AG09309 (cell line): ENCODE data around the gene HIF1A.
"Not testable (repeated sequence)": the region's sequence is repeated elsewhere in the genome, so short reads cannot be mapped to it uniquely, and the experiment has no call there.

Experiments
- DNase-seq: peaks from one replicate; pipeline ENCODE4 v3.0.0-alpha.2; 2010; ENCODE audit warnings: low read depth
- H3K4me3 ChIP-seq: 2 replicates; pipeline ENCODE4 v1.5.1; 2011; ENCODE audit warnings: mild to moderate bottlenecking, low read depth, low read length, moderate library complexity; ENCODE audit not compliant: control insufficient read depth
- TF ChIP-seq, protein P1 (sequence below): IDR thresholded peaks from 2 replicates; pipeline ENCODE4 v1.5.1; 2011; ENCODE audit warnings: mild to moderate bottlenecking, low read depth, low read length, inconsistent platforms; ENCODE audit not compliant: insufficient read depth, control insufficient read depth; ENCODE audit errors: missing control alignments

HIF1A gene

DNA sequence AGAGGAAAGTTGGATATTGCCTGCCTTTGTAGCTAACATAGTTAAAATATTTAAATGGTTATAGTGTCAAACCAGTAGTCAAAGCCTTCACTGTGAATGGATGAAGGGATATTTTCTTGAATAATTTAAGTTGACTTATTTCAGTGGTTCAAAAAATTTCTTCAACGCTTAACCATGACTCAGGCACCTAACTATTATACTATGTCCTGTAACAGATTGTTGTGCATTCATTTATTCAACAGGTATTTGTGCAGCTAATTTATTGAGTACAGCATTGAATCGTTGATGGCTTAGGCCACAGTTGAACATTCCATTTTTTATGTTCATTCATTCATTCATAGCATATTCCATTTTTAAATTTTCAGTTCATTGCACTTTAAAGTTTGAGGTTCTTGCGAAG is 9.2 kb downstream of the HIF1A start:
- TF ChIP-seq, protein P1, sequence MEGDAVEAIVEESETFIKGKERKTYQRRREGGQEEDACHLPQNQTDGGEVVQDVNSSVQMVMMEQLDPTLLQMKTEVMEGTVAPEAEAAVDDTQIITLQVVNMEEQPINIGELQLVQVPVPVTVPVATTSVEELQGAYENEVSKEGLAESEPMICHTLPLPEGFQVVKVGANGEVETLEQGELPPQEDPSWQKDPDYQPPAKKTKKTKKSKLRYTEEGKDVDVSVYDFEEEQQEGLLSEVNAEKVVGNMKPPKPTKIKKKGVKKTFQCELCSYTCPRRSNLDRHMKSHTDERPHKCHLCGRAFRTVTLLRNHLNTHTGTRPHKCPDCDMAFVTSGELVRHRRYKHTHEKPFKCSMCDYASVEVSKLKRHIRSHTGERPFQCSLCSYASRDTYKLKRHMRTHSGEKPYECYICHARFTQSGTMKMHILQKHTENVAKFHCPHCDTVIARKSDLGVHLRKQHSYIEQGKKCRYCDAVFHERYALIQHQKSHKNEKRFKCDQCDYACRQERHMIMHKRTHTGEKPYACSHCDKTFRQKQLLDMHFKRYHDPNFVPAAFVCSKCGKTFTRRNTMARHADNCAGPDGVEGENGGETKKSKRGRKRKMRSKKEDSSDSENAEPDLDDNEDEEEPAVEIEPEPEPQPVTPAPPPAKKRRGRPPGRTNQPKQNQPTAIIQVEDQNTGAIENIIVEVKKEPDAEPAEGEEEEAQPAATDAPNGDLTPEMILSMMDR: no peak
- DNase-seq: no peak
- H3K4me3 ChIP-seq: no peak overlapping the region

DNA sequence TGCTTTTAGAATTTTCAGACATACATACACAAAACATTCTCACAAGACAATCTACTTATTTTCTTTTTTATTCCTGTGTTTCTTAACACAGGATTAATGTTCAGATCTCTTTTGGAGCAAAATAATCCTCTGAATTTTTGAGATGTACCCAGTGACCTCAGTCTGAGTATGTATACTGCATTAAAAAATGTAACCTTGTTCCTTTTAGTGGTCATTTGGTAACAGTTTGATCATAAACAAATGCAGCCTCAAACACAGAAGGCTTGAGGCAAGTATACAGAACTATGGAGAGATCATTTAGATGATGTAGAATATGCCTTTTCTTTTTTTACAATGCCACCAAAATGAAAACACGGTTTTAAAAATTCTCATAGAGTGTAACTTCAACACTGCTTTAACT is 9.7 kb downstream of the HIF1A start:
- TF ChIP-seq, protein P1: no peak
- no peak overlapping the region for H3K4me3 ChIP-seq
- DNase-seq: no peak

DNA sequence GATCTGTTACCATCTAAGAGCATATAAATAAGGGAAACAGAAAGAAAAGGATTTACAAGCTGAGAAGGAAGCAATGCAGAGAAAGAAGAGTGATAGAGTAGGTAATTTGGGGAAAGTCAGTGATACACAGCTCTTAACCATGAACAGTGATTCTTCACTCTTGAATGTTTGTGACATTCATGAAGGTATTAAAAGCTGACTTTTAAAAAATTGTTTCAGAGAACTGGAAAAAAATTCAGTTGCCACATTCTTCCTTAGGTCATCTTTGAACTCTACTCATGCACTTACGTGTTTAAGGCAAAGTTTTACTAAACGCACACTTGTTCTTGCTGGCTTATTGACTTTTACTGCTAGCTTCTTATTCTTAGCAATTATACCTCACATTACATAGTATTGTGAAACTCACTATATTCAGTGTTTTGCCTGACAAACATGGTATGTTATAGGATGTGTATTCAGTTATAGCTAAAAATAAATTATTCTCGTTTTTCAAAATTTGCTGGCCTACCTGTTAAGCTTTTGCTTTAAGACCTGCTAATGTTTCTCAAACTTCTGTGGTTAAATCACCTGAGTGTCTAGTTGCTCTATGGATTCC is 10.9 kb downstream of the HIF1A start:
- no peak for DNase-seq
- no peak overlapping the region for H3K4me3 ChIP-seq
- TF ChIP-seq, protein P1: no peak

DNA sequence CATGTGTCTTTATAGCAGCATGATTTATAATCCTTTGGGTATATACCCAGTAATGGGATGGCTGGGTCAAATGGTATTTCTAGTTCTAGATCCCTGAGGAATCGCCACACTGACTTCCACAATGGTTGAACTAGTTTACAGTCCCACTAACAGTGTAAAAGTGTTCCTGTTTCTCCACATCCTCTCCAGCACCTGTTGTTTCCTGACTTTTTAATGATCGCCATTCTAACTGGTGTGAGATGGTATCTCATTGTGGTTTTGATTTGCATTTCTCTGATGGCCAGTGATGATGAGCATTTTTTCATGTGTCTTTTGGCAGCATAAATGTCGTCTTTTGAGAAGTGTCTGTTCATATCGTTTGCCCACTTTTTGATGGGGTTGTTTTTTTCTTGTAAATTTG is 12.5 kb downstream of the HIF1A start:
- H3K4me3 ChIP-seq, DNase-seq: not testable (repeated sequence)

DNA sequence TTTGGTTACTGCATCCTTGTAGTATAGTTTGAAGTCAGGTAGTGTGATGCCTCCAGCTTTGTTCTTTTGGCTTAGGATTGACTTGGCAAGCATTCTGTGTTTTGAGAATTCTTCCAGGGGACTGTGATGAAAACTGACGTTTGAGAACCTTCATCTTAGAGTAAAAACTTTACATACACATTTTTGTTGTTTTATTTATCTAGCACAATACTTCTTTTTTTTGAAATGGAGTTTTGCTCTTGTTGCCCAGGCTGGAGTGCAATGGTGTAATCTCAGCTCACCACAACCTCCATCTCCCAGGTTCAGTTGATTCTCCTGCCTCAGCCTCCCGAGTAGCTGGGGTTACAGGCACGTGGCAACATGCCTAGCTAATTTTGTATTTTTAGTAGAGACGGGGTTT is 13.4 kb downstream of the HIF1A start:
- DNase-seq, H3K4me3 ChIP-seq: not testable (repeated sequence)

DNA sequence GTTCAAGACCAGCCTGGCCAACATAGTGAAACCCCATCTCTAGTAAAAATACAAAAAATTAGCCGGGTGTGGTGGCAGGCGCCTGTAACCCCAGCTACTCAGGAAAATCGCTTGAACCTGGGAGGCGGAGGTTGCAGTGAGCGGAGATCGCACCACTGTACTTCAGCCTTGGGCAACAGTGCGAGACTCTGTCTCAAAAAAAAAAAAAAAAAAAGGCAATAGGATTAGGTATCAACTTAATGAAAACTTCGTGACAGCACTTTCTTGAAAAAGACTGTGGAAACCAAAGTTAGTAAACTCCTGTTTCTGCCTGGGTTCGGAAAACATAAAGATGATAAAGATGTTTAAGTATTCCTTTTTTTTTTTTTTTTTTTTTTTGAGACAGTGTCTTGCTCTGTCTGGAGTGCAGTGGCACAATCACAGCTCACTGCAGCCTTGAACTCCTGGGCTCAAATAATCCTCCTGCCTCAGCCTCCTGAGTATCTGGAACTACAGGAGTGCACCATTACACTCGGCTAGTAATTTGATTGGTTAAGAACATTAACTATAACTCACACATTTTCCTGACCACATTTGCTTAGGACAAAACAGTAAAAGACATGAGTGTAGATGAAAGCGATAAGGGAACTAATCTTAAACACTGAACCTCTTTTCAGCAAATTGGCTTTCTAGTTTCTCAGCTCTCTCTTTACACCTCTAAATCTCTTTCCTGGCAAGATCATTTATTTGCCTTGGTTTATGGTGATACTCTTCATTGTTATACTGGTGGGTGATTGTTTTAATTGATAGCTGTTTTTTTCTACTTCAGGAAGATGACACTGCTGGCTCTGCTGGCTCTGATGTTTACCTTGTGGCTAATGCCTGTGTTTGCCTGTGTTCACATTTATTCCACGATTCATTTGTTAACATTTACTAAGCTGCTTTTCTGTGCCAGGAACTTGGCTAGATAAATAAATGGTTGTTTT is 15.8 kb downstream of the HIF1A start:
- TF ChIP-seq, protein P1: no peak
- no peak for DNase-seq
- H3K4me3 ChIP-seq: no peak overlapping the region

DNA sequence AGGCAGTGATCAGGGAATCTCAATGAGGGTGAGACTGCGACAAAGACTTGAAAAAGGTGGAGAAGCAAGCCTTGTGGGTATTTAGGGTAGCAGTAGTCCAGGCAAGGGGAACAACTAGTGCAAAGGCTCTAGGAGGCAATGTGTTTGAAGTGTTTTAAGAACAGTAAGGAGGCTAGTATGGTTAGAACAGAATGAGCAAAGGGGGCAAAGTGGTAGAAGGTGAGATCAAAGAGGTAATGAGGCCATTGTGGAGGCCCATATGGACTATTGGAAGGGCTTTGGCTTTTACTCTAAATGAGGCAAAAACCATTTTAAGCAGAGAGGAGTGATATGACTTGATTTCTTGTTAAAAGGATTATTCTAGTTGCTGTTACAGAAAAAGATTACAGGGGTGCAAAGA is 16.8 kb downstream of the HIF1A start:
- no peak for DNase-seq
- H3K4me3 ChIP-seq: no peak overlapping the region
- TF ChIP-seq, protein P1: no peak
